PC-9 (cell line): ENCODE measurements around the gene KRTAP4-9. TPM values are rescaled to one million over a fixed set of nuclear protein-coding genes. Genes with fewer than 3 reads are reported as not detected.

Experiments
- BruUV-seq: library from RNA; stranded (reverse); fragments of 400-500 nt; replicated peaks from 2 replicates; lab custom pipeline; 2021; lab: Mats Ljungman, UMichigan
- CTCF ChIA-PET: fragments of 300-600 bp; sonication (Branson Sonifier 250); formaldehyde crosslinking; loops from one replicate; lab custom pipeline; 2022; ENCODE audit warnings: antibody characterized with exemption; lab: Charles Lee
- POLR2A ChIA-PET: fragments of 300-600 bp; sonication (Branson Sonifier 250); formaldehyde crosslinking; loops from one replicate; lab custom pipeline; 2022; ENCODE audit warnings: antibody characterized with exemption; ENCODE audit not compliant: unreplicated experiment; lab: Charles Lee
- DNase-seq, 2 experiments: peaks; one replicate each; pipeline versions ENCODE4 v3.0.0 to v3.0.0-alpha.2; 2015 to 2022; ENCODE audit warnings: mixed read lengths in 1 of 2
- H2AFZ ChIP-seq: fragments of 200-600 bp; sonication (generic); 2 replicates; pipeline ENCODE4 v1.8.1; 2017; ENCODE audit warnings: antibody characterized with exemption
- H3F3A ChIP-seq: fragments of 200-600 bp; sonication (generic); 2 replicates; pipeline ENCODE4 v1.8.1; 2017; ENCODE audit warnings: antibody characterized with exemption, mild to moderate bottlenecking, low read depth; ENCODE audit not compliant: insufficient read depth
- H3K27ac ChIP-seq: fragments of 200-600 bp; sonication (generic); 2 replicates; pipeline ENCODE4 v1.6.1; 2016; ENCODE audit warnings: mixed run types
- H3K27me3 ChIP-seq: fragments of 200-600 bp; sonication (generic); 2 replicates; pipeline ENCODE4 v1.6.1; 2016; ENCODE audit warnings: low read depth, mixed run types; ENCODE audit not compliant: insufficient read depth
- H3K36me3 ChIP-seq: fragments of 200-600 bp; sonication (generic); 2 replicates; pipeline ENCODE4 v1.6.1; 2016; ENCODE audit warnings: low read depth, mixed run types
- H3K4me1 ChIP-seq: fragments of 200-600 bp; sonication (generic); replicated peaks from 2 replicates; pipeline ENCODE4 v1.6.1; 2016; ENCODE audit warnings: mixed run types; ENCODE audit not compliant: insufficient read depth
- H3K4me2 ChIP-seq: fragments of 200-600 bp; sonication (generic); 2 replicates; pipeline ENCODE4 v1.6.1; 2017; ENCODE audit warnings: mixed run types
- H3K4me3 ChIP-seq: fragments of 200-600 bp; sonication (generic); 2 replicates; pipeline ENCODE4 v1.6.1; 2016; ENCODE audit warnings: mixed run types
- H3K79me2 ChIP-seq: fragments of 200-600 bp; sonication (generic); 2 replicates; pipeline ENCODE4 v1.6.1; 2017; ENCODE audit warnings: low read depth, mixed run types
- H3K9me2 ChIP-seq: fragments of 200-600 bp; sonication (generic); 2 replicates; pipeline ENCODE4 v1.8.1; 2017; ENCODE audit warnings: mild to moderate bottlenecking; ENCODE audit not compliant: insufficient read depth
- H3K9me3 ChIP-seq: fragments of 200-600 bp; sonication (generic); 2 replicates; pipeline ENCODE4 v1.8.1; 2016; ENCODE audit warnings: low read depth; ENCODE audit not compliant: insufficient read depth
- H4K20me1 ChIP-seq: fragments of 200-600 bp; sonication (generic); 2 replicates; pipeline ENCODE4 v1.8.1; 2017; ENCODE audit not compliant: insufficient read depth
- EZH2 ChIP-seq: fragments of 200-600 bp; sonication (generic); IDR thresholded peaks from 2 replicates; pipeline ENCODE4 v1.8.0; 2017; ENCODE audit warnings: antibody characterized with exemption, low read depth
- intact Hi-C: fragments of 100-400 bp; cut with micrococcal nuclease; formaldehyde crosslinking; loops from one replicate; pipeline ENCODE4 v1.10.0; 2022; ENCODE audit not compliant: unreplicated experiment
- total RNA-seq: library from RNA; stranded (reverse); gene quantifications from 2 replicates; pipeline ENCODE4 v1.2.3, GENCODE V29; 2021
- TF ChIP-seq, protein P1 (sequence below): fragments of 200-600 bp; sonication (generic); conservative IDR thresholded peaks from 2 replicates; pipeline ENCODE4 v1.6.1; 2017; ENCODE audit warnings: mixed run types, antibody characterized with exemption, mild to moderate bottlenecking, moderate library complexity

KRTAP4-9 gene
- total RNA-seq, 1 experiment from 2014 or later: not detected

DNA sequence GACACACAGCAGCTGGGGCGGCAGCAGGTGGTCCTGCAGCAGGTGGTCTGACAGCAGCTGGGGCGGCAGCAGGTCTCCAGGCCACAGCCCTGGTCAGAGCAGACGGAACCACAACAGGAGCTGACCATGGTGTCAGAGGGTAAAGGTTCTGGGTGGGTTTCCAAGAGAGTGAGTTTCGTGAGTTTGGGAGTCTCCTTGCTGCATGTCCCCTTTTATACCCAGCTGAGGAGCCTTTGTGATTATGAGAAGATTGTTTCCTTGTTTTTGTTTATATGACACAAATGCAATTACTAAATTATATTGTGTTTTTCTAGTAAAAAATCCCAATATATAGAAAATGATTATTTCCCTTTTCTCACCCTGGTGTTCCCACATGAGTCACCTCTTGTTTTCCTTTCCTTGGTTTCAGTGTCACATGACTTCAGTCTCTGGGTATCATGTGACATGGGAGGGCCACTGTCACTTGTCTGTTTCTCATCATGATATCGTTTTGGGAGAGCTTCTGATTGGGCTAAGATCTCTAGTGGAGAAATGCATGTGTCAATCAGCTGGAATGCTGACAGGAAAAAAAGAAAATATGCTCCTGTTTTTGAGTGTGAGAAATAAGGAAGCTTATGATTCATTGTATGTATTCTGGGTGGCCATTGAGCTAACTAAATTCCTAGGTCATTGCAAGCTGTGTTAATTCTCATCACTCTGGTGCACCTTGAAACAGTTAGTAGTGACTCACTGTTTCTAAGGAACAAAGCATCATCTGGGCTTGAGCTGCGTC lies 35.4 kb downstream of the KRTAP4-9 start, which contains the start of gene KRTAP4-6:
KRTAP4-6 (minus strand) TSS at position 185 of the 772 bp plus-strand sequence; CDS start at position 128, 57 bp downstream.
- no peaks in the 10 kb centered on the region for H3K79me2 ChIP-seq
- peak; percentile 24 to 96 for DNase-seq
- no peak within 1 kb of the TSS for H3K4me3 ChIP-seq
- TF ChIP-seq EZH2: no peak
- TF ChIP-seq, protein P1, sequence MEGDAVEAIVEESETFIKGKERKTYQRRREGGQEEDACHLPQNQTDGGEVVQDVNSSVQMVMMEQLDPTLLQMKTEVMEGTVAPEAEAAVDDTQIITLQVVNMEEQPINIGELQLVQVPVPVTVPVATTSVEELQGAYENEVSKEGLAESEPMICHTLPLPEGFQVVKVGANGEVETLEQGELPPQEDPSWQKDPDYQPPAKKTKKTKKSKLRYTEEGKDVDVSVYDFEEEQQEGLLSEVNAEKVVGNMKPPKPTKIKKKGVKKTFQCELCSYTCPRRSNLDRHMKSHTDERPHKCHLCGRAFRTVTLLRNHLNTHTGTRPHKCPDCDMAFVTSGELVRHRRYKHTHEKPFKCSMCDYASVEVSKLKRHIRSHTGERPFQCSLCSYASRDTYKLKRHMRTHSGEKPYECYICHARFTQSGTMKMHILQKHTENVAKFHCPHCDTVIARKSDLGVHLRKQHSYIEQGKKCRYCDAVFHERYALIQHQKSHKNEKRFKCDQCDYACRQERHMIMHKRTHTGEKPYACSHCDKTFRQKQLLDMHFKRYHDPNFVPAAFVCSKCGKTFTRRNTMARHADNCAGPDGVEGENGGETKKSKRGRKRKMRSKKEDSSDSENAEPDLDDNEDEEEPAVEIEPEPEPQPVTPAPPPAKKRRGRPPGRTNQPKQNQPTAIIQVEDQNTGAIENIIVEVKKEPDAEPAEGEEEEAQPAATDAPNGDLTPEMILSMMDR: no peak
- H4K20me1 ChIP-seq: no peaks in the 10 kb centered on the region
- H3K36me3 ChIP-seq: no peaks in the 10 kb centered on the region
- H3K4me2 ChIP-seq: peak within 1 kb of the TSS; percentile 19; the same call in 1 of the 2 replicates
- H3K27me3 ChIP-seq: no peaks in the 10 kb centered on the region
- no peaks in the 10 kb centered on the region for H3K9me2 ChIP-seq
- H3K27ac ChIP-seq: peak within 1 kb of the TSS; percentile 94
- H3K4me1 ChIP-seq: peaks cover 17% of the 10 kb centered on the region
- POLR2A ChIA-PET: interaction anchor here (0.7 kb wide), 1 partner anchor 381 kb away, joined by 4 read pairs; no protein-coding TSS in a partner anchor
- peaks cover 9% of the 10 kb centered on the region for H3K9me3 ChIP-seq
- BruUV-seq: no TSS peak
- intact Hi-C loops: loop anchor here (1.0 kb wide), 1 partner anchor 225 kb away; no protein-coding TSS in a partner anchor
- H3F3A ChIP-seq: peaks cover 16% of the 10 kb centered on the region; the same call in 1 of the 2 replicates
- H2AFZ ChIP-seq: no peak within 1 kb of the TSS
- CTCF ChIA-PET: interaction anchor here (0.6 to 0.7 kb wide), 2 partner anchors 182 to 409 kb away, joined by 3 to 5 read pairs; no protein-coding TSS in a partner anchor

DNA sequence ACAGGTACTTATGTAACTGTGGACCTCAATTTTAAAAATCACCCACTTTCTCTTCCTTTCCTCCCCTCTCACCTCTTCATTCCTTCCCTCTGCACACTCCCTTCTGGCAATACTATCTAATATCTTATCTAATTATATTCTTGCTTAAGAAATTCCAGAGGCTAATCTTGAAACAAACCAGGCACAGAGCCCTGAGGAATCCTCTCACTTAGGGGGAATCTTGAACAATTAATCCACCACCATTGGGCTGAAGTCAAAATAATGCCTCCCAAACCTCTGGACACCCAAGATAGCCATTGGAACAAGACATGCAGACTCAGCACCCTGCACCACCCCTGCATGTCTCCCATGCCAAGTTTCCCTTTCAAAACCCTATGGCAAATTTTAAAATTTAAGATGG lies 36.2 kb downstream of the KRTAP4-9 start:
- no peak for DNase-seq
- H3K27ac ChIP-seq: peak overlapping the region; percentile 94
- H4K20me1 ChIP-seq: no peaks in the 10 kb centered on the region
- H3K4me3 ChIP-seq: no peak overlapping the region
- no peak overlapping the region for H2AFZ ChIP-seq
- peaks cover 9% of the 10 kb centered on the region for H3K9me3 ChIP-seq
- H3K79me2 ChIP-seq: no peaks in the 10 kb centered on the region
- POLR2A ChIA-PET: interaction anchor here (0.7 kb wide), 1 partner anchor 245 kb away, joined by 9 read pairs; no protein-coding TSS in a partner anchor
- BruUV-seq: no TSS peak
- CTCF ChIA-PET: no interaction called here
- TF ChIP-seq, protein P1: no peak
- TF ChIP-seq EZH2: no peak
- H3K4me2 ChIP-seq: peak overlapping the region; percentile 6; the same call in 1 of the 2 replicates
- H3K4me1 ChIP-seq: peaks cover 17% of the 10 kb centered on the region
- no peaks in the 10 kb centered on the region for H3K9me2 ChIP-seq
- H3K36me3 ChIP-seq: no peaks in the 10 kb centered on the region
- peaks cover 16% of the 10 kb centered on the region; the same call in 1 of the 2 replicates for H3F3A ChIP-seq
- intact Hi-C loops: no loop called here
- no peaks in the 10 kb centered on the region for H3K27me3 ChIP-seq

DNA sequence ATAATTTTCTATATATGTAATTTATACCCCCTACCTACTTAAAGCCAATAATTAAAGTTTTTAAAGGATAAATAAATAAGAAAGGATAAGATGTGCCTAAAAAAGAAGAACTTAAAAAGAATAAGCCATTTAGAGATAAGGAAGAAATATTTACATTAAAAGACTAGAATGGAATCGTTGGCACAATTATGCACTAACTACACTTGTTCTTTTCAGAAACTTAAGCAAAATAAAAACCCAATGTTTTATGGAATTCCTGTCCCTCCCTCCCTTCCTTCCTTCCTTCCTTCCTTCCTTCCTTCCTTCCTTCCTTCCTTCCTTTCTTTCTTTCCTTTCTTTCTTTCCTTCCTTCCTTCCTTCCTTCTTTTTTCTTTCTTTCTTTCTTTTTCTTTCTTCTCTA lies 39.7 kb downstream of the KRTAP4-9 start:
- no peaks in the 10 kb centered on the region for H4K20me1 ChIP-seq
- no peak overlapping the region for H3K4me3 ChIP-seq
- H3K9me3 ChIP-seq: peaks cover 9% of the 10 kb centered on the region; the same call in 1 of the 2 replicates
- intact Hi-C loops: no loop called here
- POLR2A ChIA-PET: no interaction called here
- H3K27me3 ChIP-seq: no peaks in the 10 kb centered on the region
- BruUV-seq: no TSS peak
- H3K79me2 ChIP-seq: no peaks in the 10 kb centered on the region
- no peak overlapping the region for H2AFZ ChIP-seq
- TF ChIP-seq EZH2: no peak
- TF ChIP-seq, protein P1: no peak
- peaks cover 16% of the 10 kb centered on the region; the same call in 1 of the 2 replicates for H3F3A ChIP-seq
- DNase-seq: no peak
- H3K4me1 ChIP-seq: peaks cover 17% of the 10 kb centered on the region
- no peak overlapping the region for H3K27ac ChIP-seq
- no peaks in the 10 kb centered on the region for H3K36me3 ChIP-seq
- H3K9me2 ChIP-seq: no peaks in the 10 kb centered on the region
- no peak overlapping the region for H3K4me2 ChIP-seq
- CTCF ChIA-PET: no interaction called here
